ENCODE results near the gene COPS2.

DNA sequence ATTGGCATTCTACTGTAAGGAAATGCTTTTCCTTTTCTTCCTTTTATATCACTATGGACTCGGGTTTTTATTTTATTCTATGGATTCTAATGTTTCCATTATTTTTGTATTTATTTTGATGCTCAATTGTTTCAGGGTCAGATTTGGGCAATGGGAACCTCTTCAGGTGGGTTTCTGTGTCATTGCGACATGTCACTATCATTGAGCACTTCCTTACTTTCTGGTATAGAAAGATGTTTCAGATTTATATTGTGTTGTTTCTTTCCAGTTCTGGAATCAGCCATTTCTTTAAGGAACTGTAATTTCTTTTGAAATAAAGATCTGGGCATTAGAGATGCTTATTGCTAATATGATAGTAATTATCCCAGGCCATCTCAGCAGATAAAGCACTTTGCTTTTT lies 36.5 kb upstream of the COPS2 start:
- TF ChIP-seq, protein P1, sequence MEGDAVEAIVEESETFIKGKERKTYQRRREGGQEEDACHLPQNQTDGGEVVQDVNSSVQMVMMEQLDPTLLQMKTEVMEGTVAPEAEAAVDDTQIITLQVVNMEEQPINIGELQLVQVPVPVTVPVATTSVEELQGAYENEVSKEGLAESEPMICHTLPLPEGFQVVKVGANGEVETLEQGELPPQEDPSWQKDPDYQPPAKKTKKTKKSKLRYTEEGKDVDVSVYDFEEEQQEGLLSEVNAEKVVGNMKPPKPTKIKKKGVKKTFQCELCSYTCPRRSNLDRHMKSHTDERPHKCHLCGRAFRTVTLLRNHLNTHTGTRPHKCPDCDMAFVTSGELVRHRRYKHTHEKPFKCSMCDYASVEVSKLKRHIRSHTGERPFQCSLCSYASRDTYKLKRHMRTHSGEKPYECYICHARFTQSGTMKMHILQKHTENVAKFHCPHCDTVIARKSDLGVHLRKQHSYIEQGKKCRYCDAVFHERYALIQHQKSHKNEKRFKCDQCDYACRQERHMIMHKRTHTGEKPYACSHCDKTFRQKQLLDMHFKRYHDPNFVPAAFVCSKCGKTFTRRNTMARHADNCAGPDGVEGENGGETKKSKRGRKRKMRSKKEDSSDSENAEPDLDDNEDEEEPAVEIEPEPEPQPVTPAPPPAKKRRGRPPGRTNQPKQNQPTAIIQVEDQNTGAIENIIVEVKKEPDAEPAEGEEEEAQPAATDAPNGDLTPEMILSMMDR (conservative IDR thresholded peaks at IDR 0.05; ENCODE audit: low read depth, low read length) = no peak
- TF ChIP-seq EZH2 (IDR thresholded peaks at IDR 0.05; ENCODE audit: borderline replicate concordance, low read depth, low read length, poor library complexity, severe bottlenecking) = no peak
